ENCODE data around the gene PRR29.
"Not testable (repeated sequence)": the region's sequence is repeated elsewhere in the genome, so short reads cannot be mapped to it uniquely, and the experiment has no call there.

The PRR29 gene

GRCh38 chr17:64016974-64017373 lies 18.8 kb downstream of the PRR29 start:
- no peak for DNase-seq

DNA sequence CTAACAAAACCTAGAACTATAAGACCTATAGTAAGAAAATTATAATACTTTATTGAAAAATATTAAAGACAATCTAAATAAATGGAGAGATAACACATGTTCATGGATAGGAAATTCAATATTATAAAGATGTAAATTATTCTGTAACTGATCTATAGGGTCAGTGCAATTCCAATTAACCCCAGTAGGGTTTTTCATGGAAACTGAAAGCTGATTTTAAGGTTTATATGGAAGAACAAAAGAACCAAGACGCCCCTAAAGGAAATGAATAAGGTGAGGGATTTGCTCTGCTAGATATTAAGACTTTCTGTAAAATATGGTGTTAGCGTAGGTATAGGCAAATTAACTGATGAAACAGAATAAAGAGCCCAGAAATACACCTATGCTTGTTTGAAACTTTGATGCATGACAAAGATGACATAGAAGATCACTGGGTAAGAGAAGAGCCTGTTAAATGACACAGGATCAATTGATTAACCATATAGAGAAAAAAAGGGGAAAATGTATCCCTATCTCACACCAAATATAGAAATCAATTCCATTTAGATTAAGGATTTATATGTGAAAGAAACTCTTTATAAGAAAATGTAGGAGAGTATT lies 19.3 kb downstream of the PRR29 start:
- no peak for DNase-seq

DNA sequence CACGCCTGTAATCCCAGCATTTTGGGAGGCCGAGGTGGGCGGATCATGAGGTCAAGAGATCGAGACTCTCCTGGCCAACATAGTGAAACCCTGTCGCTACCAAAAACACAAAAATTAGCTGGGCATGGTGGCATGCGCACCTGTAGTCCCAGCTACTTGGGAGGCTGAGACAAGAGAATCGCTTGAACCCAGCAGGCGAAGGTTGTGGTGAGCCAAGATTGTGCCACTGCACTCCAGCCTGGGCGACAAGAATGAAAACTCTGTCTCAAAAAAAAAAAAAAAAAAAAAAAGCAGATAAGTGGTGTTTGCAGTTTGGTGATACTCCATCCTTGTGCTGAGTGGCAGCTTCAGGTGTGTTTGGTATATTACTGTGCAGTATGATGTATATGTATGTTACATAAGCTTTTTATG lies 21.4 kb downstream of the PRR29 start:
- DNase-seq = not testable (repeated sequence)

DNA sequence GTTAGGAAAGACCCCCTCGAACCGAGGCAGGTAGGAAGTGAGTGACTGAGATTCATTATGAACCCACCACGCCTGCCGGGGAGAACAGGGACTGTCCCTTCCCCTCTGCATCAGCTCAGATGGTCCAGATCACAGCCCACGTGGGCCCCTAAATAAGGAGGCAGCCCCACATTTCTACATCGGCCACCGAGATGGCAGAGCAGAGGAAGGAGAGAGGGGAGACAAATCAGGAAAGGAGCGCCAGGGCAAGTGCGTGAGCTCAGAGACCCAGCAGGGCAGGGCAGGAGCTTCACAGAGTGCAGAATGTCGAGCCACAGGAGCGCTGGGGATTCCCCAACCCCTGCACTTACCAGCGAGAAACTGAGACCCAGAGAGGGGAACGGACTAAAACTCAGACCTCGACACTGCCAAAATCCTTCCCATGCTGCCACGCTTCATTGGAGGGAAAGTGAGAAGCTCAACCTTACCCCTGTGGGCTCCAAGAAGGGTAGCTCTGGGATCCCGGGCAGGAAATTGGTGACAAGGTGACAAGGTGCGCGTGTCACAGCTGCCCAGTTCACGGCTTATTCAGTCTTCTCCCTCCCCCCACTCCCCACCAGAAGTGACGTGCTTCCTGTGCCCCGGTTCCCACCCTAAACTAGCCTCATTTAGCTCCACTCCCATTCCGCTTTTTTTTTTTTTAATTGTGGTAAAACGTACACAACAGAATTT lies 22.1 kb downstream of the PRR29 start, which contains the start of gene ICAM2:
Gene ICAM2, minus strand, starts transcription at position 578 of the 711 bp plus-strand sequence. CDS start 13,942 bp downstream, outside the sequence.
- peak; percentile 87 for DNase-seq

DNA sequence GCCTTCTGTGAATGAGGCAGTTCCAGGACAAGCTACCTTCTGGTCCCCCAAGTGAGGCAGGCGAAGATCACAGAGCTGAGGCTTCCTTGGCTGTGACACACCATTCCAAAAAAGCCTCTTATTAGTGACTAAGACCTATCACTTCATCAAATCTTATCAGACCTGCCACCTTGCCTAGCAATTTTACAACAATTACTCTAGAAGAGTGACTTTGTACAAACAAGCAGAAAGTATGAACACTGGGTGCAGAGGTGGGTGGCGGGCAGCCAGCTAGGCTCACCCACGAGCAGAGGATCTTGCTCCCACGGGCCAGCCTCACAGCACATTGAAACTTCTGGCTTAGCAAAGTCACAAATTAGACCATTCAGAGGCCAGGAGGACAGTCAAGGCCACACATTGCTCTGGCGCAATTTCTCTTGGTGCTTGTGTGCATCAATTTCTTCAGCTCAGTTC lies 24.5 kb downstream of the PRR29 start:
- peak; percentile 27 for DNase-seq

GRCh38 chr17:64024215-64024654 lies 26.1 kb downstream of the PRR29 start:
- no peak for DNase-seq

DNA sequence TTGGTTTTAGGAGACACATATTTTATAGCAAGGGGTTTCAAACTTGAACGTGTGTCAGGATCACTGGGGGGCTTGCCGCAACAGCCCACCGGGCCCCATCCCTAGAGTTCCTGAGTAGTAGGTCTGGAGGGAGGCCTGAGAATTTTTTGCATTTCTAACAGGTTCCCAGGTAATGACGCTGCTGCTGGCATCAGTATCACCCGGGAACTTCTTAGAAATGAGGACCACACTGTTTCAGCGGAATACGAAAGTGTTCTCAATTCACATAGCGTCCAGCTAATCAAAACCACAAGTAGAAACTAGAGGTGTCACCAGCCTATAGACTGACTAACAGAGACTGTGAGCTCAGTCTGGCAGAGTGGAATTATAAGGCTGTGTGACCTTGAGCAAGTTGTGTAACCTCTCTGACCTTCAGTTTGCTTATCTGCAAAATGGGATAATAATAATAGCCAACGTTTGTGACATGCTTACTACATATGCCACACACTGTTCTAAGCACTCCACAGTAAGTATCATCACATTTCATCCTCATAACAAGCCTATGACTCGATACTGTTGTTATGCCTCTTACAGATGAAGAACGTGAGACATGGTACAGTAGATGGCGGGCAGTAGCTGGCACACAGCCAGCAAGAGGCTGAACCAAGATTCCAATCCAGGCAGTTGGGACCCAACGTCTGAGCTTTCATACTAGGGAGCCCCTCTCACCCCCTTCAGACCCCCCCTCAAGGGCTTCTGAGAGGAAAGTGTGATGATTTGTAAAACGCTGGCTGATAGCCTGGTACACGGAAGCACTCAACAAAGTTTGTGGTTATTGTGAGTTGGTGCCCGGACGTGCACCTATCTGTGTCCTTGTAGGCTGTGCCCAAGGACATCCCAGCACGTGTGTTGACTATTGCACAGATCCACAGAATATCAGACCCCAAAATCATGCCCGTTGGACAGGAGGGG lies 26.9 kb downstream of the PRR29 start:
- DNase-seq = peak; percentile 47

- peak; percentile 88 for DNase-seq
Observed at GRCh38 chr17:64025732-64026294, 27.7 kb downstream of the PRR29 start.

GRCh38 chr17:64028874-64029464 lies 30.8 kb downstream of the PRR29 start:
- peak; percentile 79 for DNase-seq

GRCh38 chr17:64032081-64032480 lies 33.9 kb downstream of the PRR29 start:
- DNase-seq = no peak

- DNase-seq = no peak
Observed at GRCh38 chr17:64036198-64036922, 38.2 kb downstream of the PRR29 start.

DNA sequence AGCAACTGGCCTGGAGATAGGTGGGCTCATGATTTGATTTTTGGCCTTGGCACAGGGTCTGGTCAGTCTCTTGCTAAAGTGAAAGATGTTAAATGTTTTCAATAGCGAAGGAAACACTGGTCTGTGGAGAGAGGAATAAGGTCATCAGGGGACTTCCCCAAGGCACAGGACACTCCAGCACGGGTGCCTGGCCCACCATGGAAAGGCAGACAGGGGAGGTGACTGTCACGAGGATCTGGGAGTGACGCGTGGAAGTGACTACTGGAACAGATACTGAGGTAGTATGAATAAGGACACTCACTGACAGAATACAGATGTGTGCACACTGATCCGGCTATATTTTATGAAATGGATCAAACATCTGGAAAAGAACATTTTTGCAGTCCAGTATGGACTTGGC lies 39.0 kb downstream of the PRR29 start:
- no peak for DNase-seq

- no peak for DNase-seq
Observed at GRCh38 chr17:64037802-64038201, 39.7 kb downstream of the PRR29 start.

DNA sequence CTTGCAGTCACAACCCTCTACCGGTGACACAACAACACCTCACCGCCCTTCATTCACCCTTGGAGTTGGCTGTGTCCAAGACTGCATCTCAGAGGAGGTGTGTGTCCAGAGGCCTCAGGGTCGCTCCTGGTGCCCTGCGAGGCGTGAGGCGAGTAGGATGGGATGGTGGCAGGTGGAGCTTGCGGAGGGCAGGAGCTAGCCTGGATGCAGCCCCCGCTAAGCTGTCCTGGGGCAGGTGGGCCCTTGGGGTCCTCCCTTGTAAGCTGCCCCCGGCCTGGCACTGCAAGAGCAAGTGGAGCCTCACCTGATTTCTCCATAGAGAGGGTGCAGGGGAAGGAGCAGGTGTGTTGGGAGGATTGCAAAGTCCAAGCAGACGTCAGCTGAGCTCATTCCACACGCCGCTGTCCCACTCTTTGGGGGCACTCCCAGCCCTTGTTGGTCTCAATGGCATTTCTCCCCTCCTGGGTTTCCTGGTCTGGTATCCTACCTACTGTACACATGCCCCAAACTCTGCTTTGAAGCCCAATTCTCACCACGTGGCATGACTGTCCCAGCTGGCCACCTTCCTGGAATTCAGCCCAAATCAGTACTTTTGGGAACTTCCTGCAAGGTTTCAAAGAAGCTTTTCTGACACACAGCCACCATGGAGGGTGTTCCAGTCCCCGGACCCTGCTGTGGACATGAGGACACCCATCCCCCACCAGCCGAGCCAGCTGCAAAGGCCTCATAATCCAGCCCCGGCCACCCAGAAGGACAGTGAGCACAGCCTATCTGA lies 40.4 kb downstream of the PRR29 start:
- no peak for DNase-seq

DNA sequence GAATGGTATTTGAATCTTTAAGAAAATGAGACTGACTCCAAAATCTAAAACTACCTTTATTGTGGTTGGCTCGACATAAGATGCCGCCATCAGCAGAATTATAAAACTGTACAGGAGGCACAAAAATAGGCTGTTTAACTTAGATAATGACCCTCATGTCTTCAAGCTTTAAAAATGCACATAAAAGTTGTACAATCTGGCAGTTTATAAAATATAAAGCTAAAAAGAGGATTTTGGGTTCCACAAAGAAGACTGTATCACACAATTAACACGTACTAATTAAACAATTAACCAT lies 40.9 kb downstream of the PRR29 start:
- DNase-seq = no peak

- DNase-seq = no peak
Observed at GRCh38 chr17:64040206-64040605, 42.1 kb downstream of the PRR29 start.

GRCh38 chr17:64041912-64042311 lies 43.8 kb downstream of the PRR29 start:
- DNase-seq = no peak

GRCh38 chr17:64042700-64043485 lies 44.7 kb downstream of the PRR29 start:
- DNase-seq = no peak

DNA sequence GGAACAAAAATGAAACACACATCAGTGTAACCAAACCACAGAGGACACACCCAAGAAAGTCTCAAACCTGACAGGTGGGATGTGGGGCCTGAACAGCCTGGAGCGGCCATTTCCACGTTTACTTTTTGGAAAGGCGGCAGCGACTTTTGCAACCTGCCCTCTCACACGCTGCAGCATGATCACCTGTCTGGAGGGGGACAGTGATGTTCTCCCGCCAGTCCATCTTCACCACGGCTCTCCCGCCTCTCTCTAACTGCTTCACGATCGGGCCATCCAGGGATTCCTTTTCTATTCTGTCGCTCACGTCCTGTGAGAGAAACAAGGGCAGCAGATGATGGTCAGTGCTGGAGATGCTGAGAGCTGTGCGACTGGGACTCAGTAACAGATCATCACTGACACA lies 47.0 kb downstream of the PRR29 start:
- DNase-seq = no peak

GRCh38 chr17:64048805-64049204 lies 50.7 kb downstream of the PRR29 start:
- DNase-seq = no peak
